B cell (primary cell): ENCODE data around the gene GP1BB. TPM values are rescaled to one million over a fixed set of nuclear protein-coding genes. Genes with fewer than 3 reads are reported as not detected.

Source experiments
- ATAC-seq: fragments of 200-7000 bp; cut with Tn5 transposase; one replicate; pipeline ENCODE4 v1.10.0; 2021; ENCODE audit warnings: low read depth, mild to moderate bottlenecking, moderate number of reproducible peaks, moderate library complexity
- CTCF ChIA-PET: fragments of 350-600 bp; sonication (Branson Sonifier 250); formaldehyde crosslinking; loops from one replicate; lab custom pipeline; 2021; ENCODE audit warnings: antibody characterized with exemption, inconsistent platforms; lab: Charles Lee
- POLR2A ChIA-PET: fragments of 350-600 bp; sonication (Branson Sonifier 250); formaldehyde crosslinking; loops from one replicate; lab custom pipeline; 2021; ENCODE audit warnings: antibody characterized with exemption; lab: Charles Lee
- DNase-seq: peaks from one replicate; pipeline ENCODE4 v3.0.0; 2013
- H2AFZ ChIP-seq: 2 replicates; pipeline ENCODE4 v1.6.1; 2012; ENCODE audit warnings: mild to moderate bottlenecking, low read depth, low read length; ENCODE audit not compliant: insufficient read depth, poor library complexity, severe bottlenecking
- H3K27ac ChIP-seq, 2 donors: 1 replicate in 1 of 2; 2 replicates in 1 of 2; pipeline ENCODE4 v1.5.1; 2012 to 2013; ENCODE audit warnings: low read length in 2 of 2, mild to moderate bottlenecking in 2 of 2, moderate library complexity in 1 of 2
- H3K27me3 ChIP-seq, 4 experiments: fragments of 200-600 bp in 1 of 4; sonication (generic) in 1 of 4; replicated peaks in 1 of 4; 1 replicate in 2 of 4; 2 replicates in 2 of 4; pipeline versions ENCODE4 v1.6.1 to v1.7.0; 2013 to 2016; ENCODE audit warnings: low read length in 3 of 4, mild to moderate bottlenecking in 2 of 4, mixed read lengths in 1 of 4, moderate library complexity in 1 of 4; ENCODE audit not compliant: insufficient read depth in 4 of 4, control insufficient read depth in 3 of 4; ENCODE audit errors: control extremely low read depth in 1 of 4
- H3K36me3 ChIP-seq, 2 experiments: replicated peaks in 1 of 2; 1 replicate in 1 of 2; 2 replicates in 1 of 2; pipeline versions ENCODE4 v1.6.1 to v1.7.1; 2013; ENCODE audit warnings: low read length in 1 of 2; ENCODE audit not compliant: insufficient read depth in 2 of 2, control insufficient read depth in 1 of 2; ENCODE audit errors: control extremely low read depth in 1 of 2, extremely low read depth in 1 of 2
- H3K4me1 ChIP-seq, 2 donors: fragments of 200-600 bp in 1 of 2; sonication (generic) in 1 of 2; 1 replicate in 1 of 2; 2 replicates in 1 of 2; pipeline versions ENCODE4 v1.5.1 to v1.6.1; 2013 to 2017; ENCODE audit warnings: low read length in 2 of 2; ENCODE audit not compliant: control insufficient read depth in 2 of 2, insufficient read depth in 2 of 2
- H3K4me2 ChIP-seq: replicated peaks from 2 replicates; pipeline ENCODE3; 2012; ENCODE audit warnings: mild to moderate bottlenecking, low read depth, low read length; ENCODE audit not compliant: poor library complexity, severe bottlenecking
- H3K4me3 ChIP-seq, 5 experiments: fragments of 200-600 bp in 1 of 5; sonication (generic) in 1 of 5; 1 replicate in 3 of 5; 2 replicates in 2 of 5; pipeline versions ENCODE4 v1.5.1 to v1.7.0; 2011 to 2016; ENCODE audit warnings: low read length in 4 of 5, mild to moderate bottlenecking in 4 of 5, low read depth in 2 of 5, control low read depth in 1 of 5, moderate library complexity in 1 of 5; ENCODE audit not compliant: insufficient read depth in 1 of 5; ENCODE audit errors: control extremely low read depth in 1 of 5, extremely low read depth in 1 of 5
- H3K79me2 ChIP-seq: fragments of 200-600 bp; sonication (generic); one replicate; pipeline ENCODE4 v1.6.0; 2016; ENCODE audit warnings: low read length; ENCODE audit not compliant: control insufficient read depth, insufficient read depth
- H3K9ac ChIP-seq: fragments of 200-600 bp; sonication (generic); 2 replicates; pipeline ENCODE4 v1.6.1; 2017; ENCODE audit warnings: mild to moderate bottlenecking, low read length, moderate library complexity
- H3K9me3 ChIP-seq, 3 donors: one replicate each; pipeline versions ENCODE4 v1.6.1 to v1.7.1; 2013; ENCODE audit warnings: low read length in 2 of 3; ENCODE audit not compliant: control insufficient read depth in 2 of 3, insufficient read depth in 1 of 3; ENCODE audit errors: control extremely low read depth in 1 of 3
- H4K20me1 ChIP-seq: 2 replicates; pipeline ENCODE4 v1.6.0; 2012; ENCODE audit warnings: mild to moderate bottlenecking, low read length; ENCODE audit not compliant: insufficient read depth, control insufficient read depth, poor library complexity, severe bottlenecking
- H3K27ac Mint-ChIP-seq: one replicate; pipeline ENCODE4 v1.8.0; 2021; ENCODE audit warnings: mixed read lengths
- H3K27me3 Mint-ChIP-seq: one replicate; pipeline ENCODE4 v1.8.0; 2021; ENCODE audit warnings: mixed read lengths
- H3K4me1 Mint-ChIP-seq: one replicate; pipeline ENCODE4 v1.8.0; 2021; ENCODE audit warnings: mixed read lengths
- H3K4me3 Mint-ChIP-seq: one replicate; pipeline ENCODE4 v1.8.0; 2021; ENCODE audit warnings: mixed read lengths
- H3K9me3 Mint-ChIP-seq: one replicate; pipeline ENCODE4 v1.8.0; 2022; ENCODE audit warnings: mixed read lengths; ENCODE audit not compliant: insufficient read depth
- CTCF ChIP-seq: fragments of 200-600 bp; IDR thresholded peaks from one replicate; pipeline ENCODE4 v1.8.0; 2022; ENCODE audit warnings: antibody characterized with exemption, mild to moderate bottlenecking
- EZH2 ChIP-seq: IDR thresholded peaks from 2 replicates; pipeline ENCODE4 v1.6.1; 2012; ENCODE audit warnings: borderline replicate concordance, low read depth, mild to moderate bottlenecking, moderate library complexity, low read length; ENCODE audit not compliant: insufficient read depth, poor library complexity, severe bottlenecking
- WGBS: methylation state at CpG from one replicate; pipeline ENCODE4 v1.1.5; 2013; ENCODE audit warnings: missing lambda C conversion rate; ENCODE audit not compliant: insufficient coverage; 5-methylcytosine and 5-hydroxymethylcytosine counted together
- intact Hi-C: fragments of 100-400 bp; cut with micrococcal nuclease; formaldehyde crosslinking; loops from one replicate; pipeline ENCODE4 v1.10.0; 2022
- polyA plus RNA-seq: library from polyadenylated mRNA; depleted of rRNA; stranded (reverse); fragments of >200 nt; gene quantifications from 2 replicates; pipeline ENCODE4 v1.2.3, GENCODE V29; 2012
- total RNA-seq, 2 donors: library from RNA; stranded (reverse); fragments of 120-200 nt in 1 of 2; gene quantifications; 1 replicate in 1 of 2; 2 replicates in 1 of 2; pipeline versions ENCODE4 v1.2.3 to v1.2.4, GENCODE V29; 2013 to 2022

Gene GP1BB
- total and polyA plus RNA-seq, 2 donors (not counting 1 experiment from before 2014, with no cell fraction given), result 0.31 TPM; not detected in 1

DNA sequence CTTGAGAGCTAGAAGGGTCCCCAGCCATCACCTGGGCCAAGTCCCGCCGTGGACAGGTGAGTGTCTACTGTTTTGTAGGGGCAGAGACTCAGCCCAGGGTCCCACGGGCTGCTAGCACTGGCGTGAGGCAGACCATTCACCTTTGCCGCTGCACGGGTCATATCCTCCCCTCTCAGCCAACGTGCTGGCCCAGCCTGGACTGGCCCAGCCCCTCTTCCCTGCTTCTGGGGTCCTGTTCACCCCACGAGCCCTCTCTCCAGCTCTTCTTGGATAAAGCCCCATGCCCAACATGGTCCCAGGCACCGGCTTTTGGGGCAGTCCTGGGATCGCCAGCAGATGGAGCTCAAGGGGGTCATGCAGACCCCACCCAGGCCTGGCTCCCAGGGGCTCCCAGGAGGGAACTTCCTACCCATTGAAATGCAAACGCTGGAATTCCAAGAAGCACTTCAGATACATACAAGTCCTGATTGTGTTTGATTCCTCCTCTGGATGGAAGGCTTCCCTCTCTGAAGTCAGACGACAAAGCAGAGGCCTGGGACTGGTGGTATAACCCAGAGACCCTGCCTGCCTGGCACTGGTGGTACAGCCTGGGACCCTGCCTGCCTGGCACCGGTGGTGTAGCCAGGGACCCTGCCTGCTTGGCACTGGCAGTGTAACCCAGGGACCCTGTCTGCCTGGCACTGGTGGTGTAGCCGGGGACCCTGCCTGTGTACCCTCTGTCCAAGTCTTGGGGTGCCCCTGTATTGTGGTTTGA is 18.0 kb upstream of the GP1BB start:
- TF ChIP-seq EZH2 (no peak), CTCF (no peak)
- POLR2A ChIA-PET, result no interaction called here
- H3K79me2 ChIP-seq, result no peaks in the 10 kb centered on the region
- Mint-ChIP-seq H3K27ac (no peak overlapping the region), H3K27me3 (peaks cover 7% of the 10 kb centered on the region), H3K4me3 (no peak overlapping the region), H3K9me3 (no peaks in the 10 kb centered on the region), H3K4me1 (no peaks in the 10 kb centered on the region)
- H3K9me3 ChIP-seq, result no peaks in the 10 kb centered on the region
- intact Hi-C loops, result no loop called here
- H3K36me3 ChIP-seq, result no peaks in the 10 kb centered on the region
- no peak overlapping the region for H3K4me2 ChIP-seq
- no peaks in the 10 kb centered on the region for H4K20me1 ChIP-seq
- no peak overlapping the region for H3K27ac ChIP-seq
- H3K27me3 ChIP-seq, result no peaks in the 10 kb centered on the region
- CTCF ChIA-PET, result no interaction called here
- H3K4me1 ChIP-seq, result no peaks in the 10 kb centered on the region
- 91% methylated on average over 14 of the region's 14 CpGs for WGBS
- H3K4me3 ChIP-seq, result no peak overlapping the region
- no peak overlapping the region for H2AFZ ChIP-seq
- no peak for DNase-seq
- ATAC-seq, result no peak
- H3K9ac ChIP-seq, result no peak overlapping the region

GRCh38 chr22:19706661-19707151 is 16.6 kb upstream of the GP1BB start:
- Histone ChIP-seq H3K79me2 (no peaks in the 10 kb centered on the region), H4K20me1 (no peaks in the 10 kb centered on the region), H3K4me2 (no peak overlapping the region), H3K27me3 (no peaks in the 10 kb centered on the region), H3K9ac (no peak overlapping the region), H3K4me3 (no peak overlapping the region), H3K9me3 (no peaks in the 10 kb centered on the region), H3K4me1 (no peaks in the 10 kb centered on the region), H3K27ac (no peak overlapping the region), H3K36me3 (no peaks in the 10 kb centered on the region), H2AFZ (no peak overlapping the region)
- H3K4me3 Mint-ChIP-seq, result no peak overlapping the region
- H3K9me3 Mint-ChIP-seq, result no peaks in the 10 kb centered on the region
- H3K4me1 Mint-ChIP-seq, result no peaks in the 10 kb centered on the region
- no peak for DNase-seq
- ChIA-PET POLR2A (no interaction called here), CTCF (no interaction called here)
- H3K27me3 Mint-ChIP-seq, result peaks cover 6% of the 10 kb centered on the region
- no peak for ATAC-seq
- H3K27ac Mint-ChIP-seq, result no peak overlapping the region
- TF ChIP-seq CTCF (no peak), EZH2 (no peak)
- intact Hi-C loops, result no loop called here
- 100% methylated on average over 3 of the region's 7 CpGs for WGBS
